Right lobe of liver (tissue), 6 donors: Measurements from ENCODE around the gene SLC9C1. TPM values are rescaled to one million over a fixed set of nuclear protein-coding genes. Genes with fewer than 3 reads are reported as not detected.

Experiments used
- ATAC-seq, 4 donors: fragments of 200-7000 bp; cut with Tn5 transposase; one replicate each; pipeline ENCODE4 v1.9.1; 2020; ENCODE audit warnings: mild to moderate bottlenecking in 4 of 4, moderate library complexity in 4 of 4
- DNase-seq, 3 donors: peaks; one replicate each; pipeline ENCODE4 v3.0.0-alpha.2; 2020
- H3K27ac ChIP-seq, 3 donors: fragments of 200-600 bp; one replicate each; pipeline ENCODE4 v1.8.0; 2022
- H3K27me3 ChIP-seq, 2 donors: fragments of 200-600 bp; one replicate each; pipeline ENCODE4 v1.8.0; 2022
- H3K36me3 ChIP-seq, 4 donors: fragments of 200-600 bp; sonication (generic) in 1 of 4; one replicate each; pipeline versions ENCODE4 v1.5.1 to v1.8.0; 2017 to 2022; ENCODE audit warnings: control low read depth in 1 of 4
- H3K4me1 ChIP-seq, 4 donors: fragments of 200-600 bp; sonication (generic) in 1 of 4; one replicate each; pipeline versions ENCODE4 v1.5.1 to v1.8.0; 2017 to 2022; ENCODE audit warnings: control low read depth in 1 of 4
- H3K4me3 ChIP-seq, 3 donors: fragments of 200-600 bp; one replicate each; pipeline ENCODE4 v1.8.0; 2022
- H3K9me3 ChIP-seq, 4 donors: fragments of 200-600 bp; sonication (generic) in 1 of 4; one replicate each; pipeline versions ENCODE4 v1.5.1 to v1.8.0; 2017 to 2022; ENCODE audit warnings: control low read depth in 1 of 4
- POLR2A ChIP-seq: fragments of 450-650 bp; IDR thresholded peaks from one replicate; pipeline ENCODE4 v1.6.1; 2017; ENCODE audit warnings: antibody characterized with exemption, mild to moderate bottlenecking
- WGBS: methylation state at CpG from one replicate; pipeline ENCODE4 v1.1.6; 2018; ENCODE audit warnings: low coverage, low lambda C conversion rate; ENCODE audit not compliant: insufficient coverage; ENCODE audit errors: missing lambda C conversion rate; 5-methylcytosine and 5-hydroxymethylcytosine counted together
- intact Hi-C, 2 donors: fragments of 100-400 bp; cut with DNase I; formaldehyde crosslinking; loops; one replicate each; pipeline versions ENCODE4 v1.11.2 to v1.14.1; 2022
- total RNA-seq, 6 experiments: library from RNA; depleted of rRNA in 2 of 6; stranded (reverse); fragments of >200 nt in 2 of 6; fragmentation: NEBNext Ultra II Directional in 3 of 6; extraction: Animal tissue kit (Norgen Biotek cat#: 25700) in 3 of 6; gene quantifications; one replicate each; pipeline versions ENCODE4 v1.1.0 to v1.2.4, GENCODE V29; 2016 to 2023
- TF ChIP-seq, protein P1 (sequence below), 4 donors: fragments of 200-600 bp in 3 of 4; fragments of 450-650 bp in 1 of 4; IDR thresholded peaks; one replicate each; pipeline versions ENCODE4 v1.5.1 to v1.8.0; 2016 to 2022; ENCODE audit warnings: antibody characterized with exemption in 4 of 4, mild to moderate bottlenecking in 2 of 4
- donor health status: DM: no; HTN: yes; CAD: no.
- donor health status: DM: no; HTN: no; CAD: no.
- donor health status: DM: no; HTN: no; CAD: no.
- donor health status: DM: no; HTN: yes; CAD: no.
- donor health status: DM: no; HTN: yes; CAD: no.

SLC9C1 gene
- total RNA-seq, 6 experiments from 2014 or later: not detected

DNA sequence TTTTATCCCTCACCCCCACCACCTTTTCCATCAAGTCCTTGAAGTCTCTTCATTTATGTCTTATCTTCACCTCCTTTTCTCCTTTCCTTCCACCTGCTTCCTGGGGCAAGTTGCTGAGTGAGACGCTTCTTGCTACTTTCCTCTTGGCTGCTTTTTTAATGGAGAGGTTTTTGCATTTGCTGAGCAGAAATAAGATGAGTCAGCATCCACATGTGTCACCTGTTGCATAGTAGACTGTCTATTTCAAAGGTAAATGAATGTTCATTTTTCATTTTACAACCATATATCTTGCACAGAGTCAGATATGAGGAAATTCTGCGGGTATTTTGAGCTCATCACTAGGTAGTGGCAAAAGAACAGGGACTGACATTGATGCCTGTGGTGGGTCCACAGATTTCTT, 189.2 kb downstream of the SLC9C1 start:
- TF ChIP-seq POLR2A: no peak
- TF ChIP-seq, protein P1, sequence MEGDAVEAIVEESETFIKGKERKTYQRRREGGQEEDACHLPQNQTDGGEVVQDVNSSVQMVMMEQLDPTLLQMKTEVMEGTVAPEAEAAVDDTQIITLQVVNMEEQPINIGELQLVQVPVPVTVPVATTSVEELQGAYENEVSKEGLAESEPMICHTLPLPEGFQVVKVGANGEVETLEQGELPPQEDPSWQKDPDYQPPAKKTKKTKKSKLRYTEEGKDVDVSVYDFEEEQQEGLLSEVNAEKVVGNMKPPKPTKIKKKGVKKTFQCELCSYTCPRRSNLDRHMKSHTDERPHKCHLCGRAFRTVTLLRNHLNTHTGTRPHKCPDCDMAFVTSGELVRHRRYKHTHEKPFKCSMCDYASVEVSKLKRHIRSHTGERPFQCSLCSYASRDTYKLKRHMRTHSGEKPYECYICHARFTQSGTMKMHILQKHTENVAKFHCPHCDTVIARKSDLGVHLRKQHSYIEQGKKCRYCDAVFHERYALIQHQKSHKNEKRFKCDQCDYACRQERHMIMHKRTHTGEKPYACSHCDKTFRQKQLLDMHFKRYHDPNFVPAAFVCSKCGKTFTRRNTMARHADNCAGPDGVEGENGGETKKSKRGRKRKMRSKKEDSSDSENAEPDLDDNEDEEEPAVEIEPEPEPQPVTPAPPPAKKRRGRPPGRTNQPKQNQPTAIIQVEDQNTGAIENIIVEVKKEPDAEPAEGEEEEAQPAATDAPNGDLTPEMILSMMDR (IDR thresholded peaks at IDR 0.05): no peak
- Histone ChIP-seq H3K36me3 (no peaks in the 10 kb centered on the region), H3K27me3 (no peaks in the 10 kb centered on the region), H3K4me1 (no peaks in the 10 kb centered on the region), H3K9me3 (no peaks in the 10 kb centered on the region), H3K4me3 (no peak overlapping the region), H3K27ac (no peak overlapping the region)
- intact Hi-C loops: no loop called here
- no peak for ATAC-seq
- 69% methylated on average over 2 of the region's 2 CpGs for WGBS
- DNase-seq: no peak

DNA sequence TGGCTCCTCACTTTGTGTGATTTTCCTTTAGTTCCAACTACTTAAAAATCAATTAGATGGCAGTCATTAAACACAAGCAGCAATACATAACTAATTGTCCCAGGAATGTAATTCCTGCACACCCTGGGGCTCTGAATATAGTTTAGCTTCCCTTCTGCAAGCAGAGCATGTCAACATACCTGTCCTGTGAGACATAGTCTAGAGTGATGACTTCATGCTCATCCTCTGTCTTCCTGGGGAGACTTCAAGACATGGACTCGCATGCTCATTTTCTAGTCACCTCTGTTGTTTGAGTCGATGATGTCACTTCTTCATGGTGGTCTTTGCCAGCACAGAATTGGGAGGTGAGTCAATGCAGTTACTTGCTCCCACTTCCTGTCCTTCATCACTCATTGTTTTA, 192.1 kb downstream of the SLC9C1 start:
- WGBS: 20% methylated on average over 1 of the region's 2 CpGs
- no peak for DNase-seq
- TF ChIP-seq POLR2A: no peak
- TF ChIP-seq, protein P1 (IDR thresholded peaks at IDR 0.05): no peak

DNA sequence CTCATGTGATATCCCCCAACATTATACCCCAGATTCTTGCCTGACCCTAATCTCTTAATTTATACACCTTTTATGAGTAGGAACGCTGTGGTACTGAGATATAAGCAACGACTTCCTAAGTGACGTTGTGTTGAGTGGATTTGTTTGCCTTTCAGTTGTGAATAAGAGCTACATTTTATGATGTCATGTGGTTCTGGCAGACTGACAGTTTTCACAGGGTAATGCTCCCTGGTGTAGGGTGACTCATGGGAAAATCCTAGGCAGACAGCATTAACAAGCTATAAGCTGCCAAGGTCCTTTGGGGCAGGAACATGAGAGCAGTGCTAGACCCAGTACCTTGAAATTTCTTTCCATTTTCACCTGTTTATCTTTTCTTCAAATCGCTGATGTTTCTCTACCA, 196.6 kb downstream of the SLC9C1 start:
- Histone ChIP-seq H3K36me3 (no peaks in the 10 kb centered on the region), H3K27me3 (no peaks in the 10 kb centered on the region), H3K9me3 (no peaks in the 10 kb centered on the region), H3K4me3 (no peak overlapping the region), H3K4me1 (no peaks in the 10 kb centered on the region), H3K27ac (no peak overlapping the region)
- TF ChIP-seq, protein P1 (IDR thresholded peaks at IDR 0.05): no peak
- no peak for TF ChIP-seq POLR2A
- DNase-seq (no peak), ATAC-seq (peak; percentile 10 to 96 (median 38))
- intact Hi-C loops: no loop called here
- WGBS: 28% methylated on average over 4 of the region's 4 CpGs

More for the DNA sequence above, 192.1 kb downstream of the SLC9C1 start:
- H3K27me3 ChIP-seq: no peaks in the 10 kb centered on the region
- intact Hi-C loops: no loop called here
- ATAC-seq: no peak
- H3K4me3 ChIP-seq: no peak overlapping the region
- no peaks in the 10 kb centered on the region for H3K36me3 ChIP-seq
- no peaks in the 10 kb centered on the region for H3K9me3 ChIP-seq
- no peaks in the 10 kb centered on the region for H3K4me1 ChIP-seq
- no peak overlapping the region for H3K27ac ChIP-seq

DNA sequence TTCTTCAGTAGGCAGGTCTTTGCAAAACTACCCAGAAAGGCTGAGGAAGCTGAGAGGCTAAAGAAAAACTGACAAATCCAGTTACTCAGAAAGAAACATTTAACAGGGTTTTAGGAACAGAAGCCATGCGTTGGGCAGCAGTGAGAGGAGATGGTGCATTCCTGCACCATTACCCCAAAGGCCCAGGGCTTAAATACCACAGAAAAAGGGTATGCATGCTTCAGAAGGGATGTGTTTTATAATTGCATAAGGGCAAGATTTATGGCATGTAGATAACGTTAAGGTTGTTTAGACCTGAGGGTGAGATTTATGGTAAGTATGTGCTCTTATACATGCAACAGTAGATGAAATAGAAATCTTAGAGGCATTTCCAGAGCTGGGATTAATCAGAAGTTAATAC, 197.8 kb downstream of the SLC9C1 start:
- Histone ChIP-seq H3K27ac (no peak overlapping the region), H3K4me3 (no peak overlapping the region), H3K27me3 (no peaks in the 10 kb centered on the region), H3K36me3 (no peaks in the 10 kb centered on the region), H3K9me3 (no peaks in the 10 kb centered on the region), H3K4me1 (no peaks in the 10 kb centered on the region)
- intact Hi-C loops: no loop called here
- DNase-seq (no peak), ATAC-seq (no peak)
- WGBS: 76% methylated on average over 2 of the region's 2 CpGs
- TF ChIP-seq, protein P1 (IDR thresholded peaks at IDR 0.05): no peak
- no peak for TF ChIP-seq POLR2A

DNA sequence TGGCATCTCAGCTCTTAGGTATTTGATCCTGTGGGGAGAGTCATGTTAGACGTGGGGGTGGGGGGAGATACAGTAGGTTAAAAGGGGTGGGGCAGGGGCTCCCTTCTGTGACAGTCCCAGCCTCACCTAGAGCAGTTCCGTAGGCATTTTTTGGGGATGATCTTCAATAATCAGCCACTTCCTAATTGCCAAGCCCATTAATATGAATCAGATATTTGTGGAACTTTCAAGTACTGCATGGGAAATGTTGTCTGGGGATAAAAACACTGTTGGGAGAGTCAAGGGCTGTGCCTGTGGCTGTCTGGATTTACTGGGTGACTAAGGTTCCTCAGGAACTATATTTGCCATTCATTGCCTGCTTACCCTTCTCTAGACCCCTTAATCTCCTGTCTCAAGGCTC, 198.3 kb downstream of the SLC9C1 start:
- WGBS: 24% methylated on average over 2 of the region's 2 CpGs
- TF ChIP-seq, protein P1 (IDR thresholded peaks at IDR 0.05): no peak
- TF ChIP-seq POLR2A: no peak

More for the DNA sequence above, 198.3 kb downstream of the SLC9C1 start:
- Histone ChIP-seq H3K27me3 (no peaks in the 10 kb centered on the region), H3K9me3 (no peaks in the 10 kb centered on the region), H3K4me3 (no peak overlapping the region), H3K4me1 (no peaks in the 10 kb centered on the region), H3K27ac (no peak overlapping the region), H3K36me3 (no peaks in the 10 kb centered on the region)
- DNase-seq: no peak
- ATAC-seq: no peak
- intact Hi-C loops: no loop called here
